GM10266 (cell line): ENCODE measurements around the gene LSM4.

Experiments
- DNase-seq: peaks from one replicate; pipeline ENCODE4 v3.0.0; 2012; ENCODE audit errors: extremely low spot score
- TF ChIP-seq, protein P1 (sequence below): IDR thresholded peaks from 2 replicates; pipeline ENCODE4 v1.5.1; 2012; ENCODE audit warnings: mild to moderate bottlenecking, low read depth; ENCODE audit not compliant: control insufficient read depth, insufficient read depth; ENCODE audit errors: missing control alignments

LSM4 gene

DNA sequence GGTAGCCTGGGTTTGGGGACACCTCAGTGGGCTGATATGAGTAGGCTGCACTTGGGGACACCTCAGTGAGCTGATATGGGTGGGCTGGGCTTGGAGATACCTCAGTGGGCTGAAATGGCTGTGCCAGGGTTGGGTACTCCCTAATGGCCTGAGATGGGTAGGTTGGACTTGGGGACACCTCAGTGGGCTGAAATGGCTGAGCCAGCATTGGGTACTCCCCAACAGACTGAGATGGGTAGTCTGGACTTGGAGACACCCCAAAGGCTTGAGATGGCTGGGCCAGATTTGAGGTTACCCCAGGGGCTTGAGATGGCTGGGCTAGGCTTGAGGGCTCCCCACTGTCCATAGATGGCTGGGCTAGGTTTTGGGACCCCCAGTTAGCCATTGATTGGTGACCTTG, 60.7 kb downstream of the LSM4 start:
- no peak for DNase-seq
- TF ChIP-seq, protein P1, sequence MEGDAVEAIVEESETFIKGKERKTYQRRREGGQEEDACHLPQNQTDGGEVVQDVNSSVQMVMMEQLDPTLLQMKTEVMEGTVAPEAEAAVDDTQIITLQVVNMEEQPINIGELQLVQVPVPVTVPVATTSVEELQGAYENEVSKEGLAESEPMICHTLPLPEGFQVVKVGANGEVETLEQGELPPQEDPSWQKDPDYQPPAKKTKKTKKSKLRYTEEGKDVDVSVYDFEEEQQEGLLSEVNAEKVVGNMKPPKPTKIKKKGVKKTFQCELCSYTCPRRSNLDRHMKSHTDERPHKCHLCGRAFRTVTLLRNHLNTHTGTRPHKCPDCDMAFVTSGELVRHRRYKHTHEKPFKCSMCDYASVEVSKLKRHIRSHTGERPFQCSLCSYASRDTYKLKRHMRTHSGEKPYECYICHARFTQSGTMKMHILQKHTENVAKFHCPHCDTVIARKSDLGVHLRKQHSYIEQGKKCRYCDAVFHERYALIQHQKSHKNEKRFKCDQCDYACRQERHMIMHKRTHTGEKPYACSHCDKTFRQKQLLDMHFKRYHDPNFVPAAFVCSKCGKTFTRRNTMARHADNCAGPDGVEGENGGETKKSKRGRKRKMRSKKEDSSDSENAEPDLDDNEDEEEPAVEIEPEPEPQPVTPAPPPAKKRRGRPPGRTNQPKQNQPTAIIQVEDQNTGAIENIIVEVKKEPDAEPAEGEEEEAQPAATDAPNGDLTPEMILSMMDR, result no peak

DNA sequence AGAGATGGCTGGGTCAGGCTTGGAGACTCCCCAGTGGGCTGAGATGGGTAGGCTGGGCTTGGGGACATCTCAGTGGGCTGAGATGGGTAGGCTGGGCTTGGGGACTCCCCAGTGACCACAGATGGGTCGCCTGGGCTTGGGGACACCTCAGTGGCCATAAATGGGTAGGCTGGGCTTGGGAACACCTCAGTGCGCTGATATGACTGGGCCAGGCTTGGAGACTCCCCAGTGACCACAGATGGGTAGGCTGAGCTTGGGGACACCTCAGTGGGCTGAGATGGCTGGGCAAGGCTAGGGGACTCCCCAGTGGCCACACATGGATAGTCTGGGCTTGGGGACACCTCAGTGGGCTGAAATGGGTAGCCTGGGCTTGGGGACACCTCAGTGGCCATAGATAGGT, 61.4 kb downstream of the LSM4 start:
- no peak for DNase-seq
- TF ChIP-seq, protein P1, result no peak

DNA sequence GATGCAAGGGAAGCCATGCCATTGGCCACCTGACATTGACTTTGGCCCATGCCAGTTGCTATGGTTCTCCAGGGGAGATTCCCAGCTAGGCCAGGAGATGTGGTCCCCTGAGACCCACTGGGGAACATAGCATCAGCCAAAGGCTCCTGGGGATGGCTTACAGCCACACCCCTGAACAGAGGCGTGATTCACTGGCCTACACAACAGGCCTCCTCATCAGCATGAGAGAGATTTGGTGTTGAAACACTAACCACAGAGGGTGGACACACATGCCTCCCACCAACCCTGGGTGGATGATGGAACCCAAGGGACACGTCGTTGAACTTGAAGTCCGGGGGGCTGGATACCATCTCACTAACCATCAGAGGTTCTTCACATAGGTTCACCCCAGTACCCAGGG, 63.0 kb downstream of the LSM4 start:
- DNase-seq, result no peak
- TF ChIP-seq, protein P1, result no peak

DNA sequence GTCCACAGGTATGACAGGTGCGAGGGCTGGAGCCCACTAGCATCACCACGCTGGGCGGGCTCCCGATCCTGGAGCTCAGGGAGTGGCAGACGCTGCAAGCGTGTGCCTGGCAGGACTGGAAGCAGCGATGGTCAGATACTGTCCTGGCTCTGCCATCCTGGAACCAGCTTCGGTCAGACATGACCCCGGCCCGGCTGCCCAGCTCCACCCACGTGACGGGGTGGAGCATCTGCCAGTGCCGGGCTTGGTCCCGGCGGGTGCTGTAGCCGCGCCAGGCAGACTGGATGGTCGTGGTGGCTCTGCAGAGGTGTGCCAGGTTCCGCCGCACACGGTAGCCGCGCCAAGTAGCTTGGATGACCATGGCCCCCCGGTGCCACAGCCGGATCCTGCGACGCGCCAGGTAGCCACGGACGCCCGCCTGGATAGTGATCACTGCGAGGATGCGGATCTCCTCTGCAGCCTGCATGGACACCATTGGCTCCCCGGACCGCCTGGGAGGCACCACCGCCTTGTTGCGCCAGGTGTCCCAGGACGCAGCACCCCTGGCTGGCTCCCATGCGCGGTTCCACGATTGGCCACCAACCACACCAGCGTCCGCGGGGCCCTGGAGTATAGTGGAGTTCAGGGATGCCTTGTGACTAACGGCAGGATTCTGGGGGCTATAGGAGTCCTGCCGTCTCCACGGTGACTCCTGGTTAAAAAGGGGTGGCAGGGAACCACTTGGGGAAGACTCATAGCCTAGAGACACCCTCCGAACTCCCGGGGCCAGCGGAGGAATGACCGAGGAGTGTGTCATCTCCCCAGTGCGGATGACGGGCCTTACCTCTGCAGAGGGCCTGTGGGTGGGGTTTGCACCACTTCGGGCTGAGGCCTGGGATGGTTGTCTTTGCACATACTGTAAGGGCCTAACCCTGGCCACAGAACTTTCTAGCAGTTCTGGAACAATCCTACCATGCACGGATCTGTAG, 65.1 kb downstream of the LSM4 start:
- no peak for DNase-seq
- TF ChIP-seq, protein P1, result no peak
